HepG2 (cell line): ENCODE results near the gene DDIT4. TPM values are rescaled to one million over a fixed set of nuclear protein-coding genes. Genes with fewer than 3 reads are reported as not detected.

Source experiments
- EP300 ChIP-seq, 3 experiments: sonication (generic) in 1 of 3; formaldehyde crosslinking in 1 of 3; IDR thresholded peaks; 2 replicates each; pipeline versions ENCODE4 v1.5.1 to v1.6.1; 2011 to 2020; ENCODE audit warnings: low read depth in 2 of 3, low read length in 2 of 3, borderline replicate concordance in 1 of 3, improper control_type of control experiment in 1 of 3, mild to moderate bottlenecking in 1 of 3, missing genetic modification reagents in 1 of 3, moderate library complexity in 1 of 3
- HNRNPLL ChIP-seq: fragments of 200-400 bp; formaldehyde crosslinking; IDR thresholded peaks from 2 replicates; pipeline ENCODE4 v1.6.1; 2017; ENCODE audit warnings: mild to moderate bottlenecking, low read depth, low read length; ENCODE audit not compliant: poor library complexity, severe bottlenecking
- KDM6A ChIP-seq: IDR thresholded peaks from 2 replicates; pipeline ENCODE4 v1.6.1; 2016; ENCODE audit warnings: low read depth
- MZF1 ChIP-seq: sonication (generic); formaldehyde crosslinking; IDR thresholded peaks from 2 replicates; pipeline ENCODE4 v1.8.1; 2023; ENCODE audit warnings: mild to moderate bottlenecking, missing genetic modification reagents, borderline replicate concordance
- ONECUT2 ChIP-seq: sonication (generic); formaldehyde crosslinking; IDR thresholded peaks from 2 replicates; pipeline ENCODE4 v1.4.0; 2020; ENCODE audit warnings: missing genetic modification reagents
- ZFP82 ChIP-seq: sonication (generic); formaldehyde crosslinking; IDR thresholded peaks from 2 replicates; pipeline ENCODE4 v1.5.1; 2020; ENCODE audit warnings: mild to moderate bottlenecking, missing genetic modification reagents, borderline replicate concordance
- ZNF207 ChIP-seq: fragments of 450-650 bp; IDR thresholded peaks from 2 replicates; pipeline ENCODE4 v1.6.1; 2016; ENCODE audit warnings: antibody characterized with exemption, borderline replicate concordance
- ZNF781 ChIP-seq: sonication (generic); formaldehyde crosslinking; IDR thresholded peaks from 2 replicates; pipeline ENCODE4 v1.5.1; 2020; ENCODE audit warnings: borderline replicate concordance, mild to moderate bottlenecking, missing genetic modification reagents; ENCODE audit errors: not compliant biosample characterization
- ZSCAN9 ChIP-seq: IDR thresholded peaks from 2 replicates; pipeline ENCODE4 v1.6.1; 2016; ENCODE audit warnings: borderline replicate concordance
- polyA plus RNA-seq, 8 experiments: library from polyadenylated mRNA; depleted of rRNA in 3 of 8; stranded (reverse) in 7 of 8; unstranded in 1 of 8; fragments of >200 nt; fragmentation: Illumina TruSeq in 4 of 8; extraction: Trizol in 4 of 8; gene quantifications; 2 replicates each; pipeline versions ENCODE4 v1.2.1 to v1.2.3, GENCODE V29; 2011 to 2016; ENCODE audit warnings: low read depth in 4 of 8, missing spikeins in 1 of 8, mixed read lengths in 1 of 8; ENCODE audit not compliant: insufficient read depth in 1 of 8
- total RNA-seq, 5 experiments: library from RNA; depleted of rRNA; stranded (reverse); fragments of >200 nt; fragmentation: Illumina TruSeq; extraction: Trizol; gene quantifications; 2 replicates each; pipeline ENCODE4 v1.2.3, GENCODE V29; 2016; ENCODE audit warnings: low read depth in 1 of 5
- TF ChIP-seq, protein P1 (sequence below): sonication (generic); formaldehyde crosslinking; IDR thresholded peaks from 2 replicates; pipeline ENCODE4 v1.4.0; 2020; ENCODE audit warnings: missing genetic modification reagents, mild to moderate bottlenecking, borderline replicate concordance
- TF ChIP-seq, protein P2 (sequence below): sonication (generic); formaldehyde crosslinking; IDR thresholded peaks from 2 replicates; pipeline ENCODE4 v1.8.1; 2023; ENCODE audit warnings: mild to moderate bottlenecking, moderate library complexity, missing genetic modification reagents
- TF ChIP-seq, protein P3 (sequence below): sonication (generic); formaldehyde crosslinking; IDR thresholded peaks from 2 replicates; pipeline ENCODE4 v1.4.0; 2020; ENCODE audit warnings: missing genetic modification reagents, low read depth, mild to moderate bottlenecking, borderline replicate concordance
- TF ChIP-seq, protein P4 (sequence below): sonication (generic); formaldehyde crosslinking; IDR thresholded peaks from 2 replicates; pipeline ENCODE4; 2020; ENCODE audit warnings: missing genetic modification reagents, mild to moderate bottlenecking, borderline replicate concordance
- TF ChIP-seq, protein P5 (sequence below): IDR thresholded peaks from 2 replicates; pipeline ENCODE4 v1.6.1; 2016; ENCODE audit warnings: control low read depth
- TF ChIP-seq, protein P6 (sequence below): sonication (generic); formaldehyde crosslinking; IDR thresholded peaks from 2 replicates; pipeline ENCODE4 v1.9.0; 2021; ENCODE audit warnings: missing genetic modification reagents, mild to moderate bottlenecking, borderline replicate concordance
- TF ChIP-seq, protein P7 (sequence below): sonication (generic); formaldehyde crosslinking; IDR thresholded peaks from 2 replicates; pipeline ENCODE4 v1.8.0; 2022; ENCODE audit warnings: missing genetic modification reagents, low read depth, mild to moderate bottlenecking, borderline replicate concordance

Gene DDIT4
- total and polyA plus RNA-seq, 2 of the 13 experiments (the other 11 are each of a cell fraction or from before 2014, with no cell fraction given) = 35.6 to 40.7 TPM

DNA sequence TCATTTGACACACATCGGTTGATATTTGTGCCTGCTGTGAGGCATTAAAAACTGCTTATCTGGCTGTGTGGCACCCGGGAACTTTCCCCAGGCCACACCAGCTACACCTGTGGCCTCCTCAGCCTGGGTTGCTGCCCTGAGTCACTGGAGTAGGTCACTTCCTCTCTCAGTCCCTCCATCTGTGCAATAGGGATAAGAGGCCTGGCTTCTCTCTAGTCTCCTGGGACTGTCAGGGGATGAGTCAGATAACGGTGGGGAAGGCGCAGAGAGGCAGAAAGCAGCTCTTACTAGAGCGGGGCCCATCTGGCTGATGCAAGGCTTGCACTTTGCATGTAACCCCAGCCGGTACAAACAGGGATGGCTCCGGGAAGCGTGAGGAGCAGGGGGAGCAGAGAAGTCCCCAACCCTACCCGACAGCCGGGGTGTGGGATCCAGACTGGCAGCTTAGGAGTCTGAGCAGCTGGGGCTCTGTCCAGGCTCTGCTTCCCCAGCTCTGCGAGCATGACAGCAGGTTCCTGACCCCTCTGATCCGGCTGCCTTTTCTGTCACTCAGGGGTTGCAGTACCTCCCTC, 47.0 kb downstream of the DDIT4 start (continued):
- TF ChIP-seq ZFP82 = peak; percentile 65; the same call in 1 of the 2 replicates
- TF ChIP-seq, protein P1, sequence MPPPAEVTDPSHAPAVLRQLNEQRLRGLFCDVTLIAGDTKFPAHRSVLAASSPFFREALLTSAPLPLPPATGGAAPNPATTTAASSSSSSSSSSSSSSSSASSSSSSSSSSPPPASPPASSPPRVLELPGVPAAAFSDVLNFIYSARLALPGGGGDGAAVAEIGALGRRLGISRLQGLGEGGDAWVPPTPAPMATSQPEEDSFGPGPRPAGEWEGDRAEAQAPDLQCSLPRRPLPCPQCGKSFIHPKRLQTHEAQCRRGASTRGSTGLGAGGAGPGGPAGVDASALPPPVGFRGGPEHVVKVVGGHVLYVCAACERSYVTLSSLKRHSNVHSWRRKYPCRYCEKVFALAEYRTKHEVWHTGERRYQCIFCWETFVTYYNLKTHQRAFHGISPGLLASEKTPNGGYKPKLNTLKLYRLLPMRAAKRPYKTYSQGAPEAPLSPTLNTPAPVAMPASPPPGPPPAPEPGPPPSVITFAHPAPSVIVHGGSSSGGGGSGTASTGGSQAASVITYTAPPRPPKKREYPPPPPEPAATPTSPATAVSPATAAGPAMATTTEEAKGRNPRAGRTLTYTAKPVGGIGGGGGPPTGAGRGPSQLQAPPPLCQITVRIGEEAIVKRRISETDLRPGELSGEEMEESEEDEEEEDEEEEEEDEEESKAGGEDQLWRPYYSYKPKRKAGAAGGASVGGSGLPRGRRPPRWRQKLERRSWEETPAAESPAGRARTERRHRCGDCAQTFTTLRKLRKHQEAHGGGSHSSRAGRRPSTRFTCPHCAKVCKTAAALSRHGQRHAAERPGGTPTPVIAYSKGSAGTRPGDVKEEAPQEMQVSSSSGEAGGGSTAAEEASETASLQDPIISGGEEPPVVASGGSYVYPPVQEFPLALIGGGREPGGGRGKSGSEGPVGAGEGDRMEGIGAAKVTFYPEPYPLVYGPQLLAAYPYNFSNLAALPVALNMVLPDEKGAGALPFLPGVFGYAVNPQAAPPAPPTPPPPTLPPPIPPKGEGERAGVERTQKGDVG (CRISPR knock-in tag) = no peak; the same call in 1 of the 2 replicates
- peak in 1 of 2 experiments; percentile 70; a peak in 2 of 4 replicates for TF ChIP-seq EP300 (IDR thresholded peaks at IDR 0.05; ENCODE audit: low read depth in 2 of 2, low read length in 2 of 2)
- peak; percentile 85 for TF ChIP-seq EP300 (CRISPR knock-in tag; IDR thresholded peaks at IDR 0.05; ENCODE audit: borderline replicate concordance)
- TF ChIP-seq ZNF781 (CRISPR knock-in tag) = peak; percentile 95
- peak; percentile 22; the same call in 1 of the 2 replicates for TF ChIP-seq KDM6A
- TF ChIP-seq MZF1 = no peak
- TF ChIP-seq, protein P2, sequence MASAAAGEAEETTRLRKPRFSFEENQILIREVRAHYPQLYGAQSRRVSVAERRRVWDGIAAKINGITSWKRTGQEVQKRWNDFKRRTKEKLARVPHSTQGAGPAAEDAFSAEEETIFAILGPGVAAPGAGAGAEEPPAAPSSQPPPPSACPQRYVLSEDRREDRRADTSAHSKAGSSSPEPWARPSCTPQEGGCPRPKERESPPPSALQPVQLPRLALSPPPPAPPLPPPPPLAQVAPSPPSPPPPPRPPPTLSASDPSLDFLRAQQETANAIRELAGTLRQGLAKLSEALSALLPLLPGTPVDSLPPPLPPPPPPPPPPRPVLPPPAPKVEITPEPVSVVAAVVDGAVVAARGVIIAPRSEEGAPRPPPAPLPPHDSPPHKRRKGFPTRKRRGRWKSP (CRISPR knock-in tag) = peak; percentile 86; the same call in 1 of the 2 replicates
- TF ChIP-seq, protein P3, sequence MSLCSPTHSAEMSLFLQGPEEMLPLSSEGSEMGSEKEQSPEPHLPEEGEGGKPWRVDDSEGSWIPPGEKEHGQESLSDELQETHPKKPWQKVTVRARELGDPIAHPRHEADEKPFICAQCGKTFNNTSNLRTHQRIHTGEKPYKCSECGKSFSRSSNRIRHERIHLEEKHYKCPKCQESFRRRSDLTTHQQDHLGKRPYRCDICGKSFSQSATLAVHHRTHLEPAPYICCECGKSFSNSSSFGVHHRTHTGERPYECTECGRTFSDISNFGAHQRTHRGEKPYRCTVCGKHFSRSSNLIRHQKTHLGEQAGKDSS (CRISPR knock-in tag) = peak; percentile 71; the same call in 1 of the 2 replicates
- no peak for TF ChIP-seq ZNF207
- no peak for TF ChIP-seq ZSCAN9 (CRISPR knock-in tag)
- TF ChIP-seq, protein P4, sequence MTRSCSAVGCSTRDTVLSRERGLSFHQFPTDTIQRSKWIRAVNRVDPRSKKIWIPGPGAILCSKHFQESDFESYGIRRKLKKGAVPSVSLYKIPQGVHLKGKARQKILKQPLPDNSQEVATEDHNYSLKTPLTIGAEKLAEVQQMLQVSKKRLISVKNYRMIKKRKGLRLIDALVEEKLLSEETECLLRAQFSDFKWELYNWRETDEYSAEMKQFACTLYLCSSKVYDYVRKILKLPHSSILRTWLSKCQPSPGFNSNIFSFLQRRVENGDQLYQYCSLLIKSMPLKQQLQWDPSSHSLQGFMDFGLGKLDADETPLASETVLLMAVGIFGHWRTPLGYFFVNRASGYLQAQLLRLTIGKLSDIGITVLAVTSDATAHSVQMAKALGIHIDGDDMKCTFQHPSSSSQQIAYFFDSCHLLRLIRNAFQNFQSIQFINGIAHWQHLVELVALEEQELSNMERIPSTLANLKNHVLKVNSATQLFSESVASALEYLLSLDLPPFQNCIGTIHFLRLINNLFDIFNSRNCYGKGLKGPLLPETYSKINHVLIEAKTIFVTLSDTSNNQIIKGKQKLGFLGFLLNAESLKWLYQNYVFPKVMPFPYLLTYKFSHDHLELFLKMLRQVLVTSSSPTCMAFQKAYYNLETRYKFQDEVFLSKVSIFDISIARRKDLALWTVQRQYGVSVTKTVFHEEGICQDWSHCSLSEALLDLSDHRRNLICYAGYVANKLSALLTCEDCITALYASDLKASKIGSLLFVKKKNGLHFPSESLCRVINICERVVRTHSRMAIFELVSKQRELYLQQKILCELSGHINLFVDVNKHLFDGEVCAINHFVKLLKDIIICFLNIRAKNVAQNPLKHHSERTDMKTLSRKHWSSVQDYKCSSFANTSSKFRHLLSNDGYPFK (CRISPR knock-in tag) = peak; percentile 66
- TF ChIP-seq, protein P5, sequence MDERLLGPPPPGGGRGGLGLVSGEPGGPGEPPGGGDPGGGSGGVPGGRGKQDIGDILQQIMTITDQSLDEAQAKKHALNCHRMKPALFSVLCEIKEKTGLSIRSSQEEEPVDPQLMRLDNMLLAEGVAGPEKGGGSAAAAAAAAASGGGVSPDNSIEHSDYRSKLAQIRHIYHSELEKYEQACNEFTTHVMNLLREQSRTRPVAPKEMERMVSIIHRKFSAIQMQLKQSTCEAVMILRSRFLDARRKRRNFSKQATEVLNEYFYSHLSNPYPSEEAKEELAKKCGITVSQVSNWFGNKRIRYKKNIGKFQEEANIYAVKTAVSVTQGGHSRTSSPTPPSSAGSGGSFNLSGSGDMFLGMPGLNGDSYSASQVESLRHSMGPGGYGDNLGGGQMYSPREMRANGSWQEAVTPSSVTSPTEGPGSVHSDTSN (CRISPR knock-in tag) = no peak
- TF ChIP-seq, protein P6, sequence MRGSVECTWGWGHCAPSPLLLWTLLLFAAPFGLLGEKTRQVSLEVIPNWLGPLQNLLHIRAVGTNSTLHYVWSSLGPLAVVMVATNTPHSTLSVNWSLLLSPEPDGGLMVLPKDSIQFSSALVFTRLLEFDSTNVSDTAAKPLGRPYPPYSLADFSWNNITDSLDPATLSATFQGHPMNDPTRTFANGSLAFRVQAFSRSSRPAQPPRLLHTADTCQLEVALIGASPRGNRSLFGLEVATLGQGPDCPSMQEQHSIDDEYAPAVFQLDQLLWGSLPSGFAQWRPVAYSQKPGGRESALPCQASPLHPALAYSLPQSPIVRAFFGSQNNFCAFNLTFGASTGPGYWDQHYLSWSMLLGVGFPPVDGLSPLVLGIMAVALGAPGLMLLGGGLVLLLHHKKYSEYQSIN (CRISPR knock-in tag) = no peak
- TF ChIP-seq, protein P7, sequence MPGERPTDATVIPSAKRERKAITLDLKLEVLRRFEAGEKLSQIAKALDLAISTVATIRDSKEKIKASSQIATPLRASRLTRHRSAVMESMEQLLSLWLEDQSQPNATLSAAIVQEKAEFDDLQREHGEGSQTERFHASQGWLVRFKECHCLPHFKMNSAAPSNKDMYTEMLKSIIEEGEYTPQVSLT (CRISPR knock-in tag) = no peak
- no peak for TF ChIP-seq HNRNPLL
- TF ChIP-seq ONECUT2 (CRISPR knock-in tag) = no peak
